GM23248 (cell line): ENCODE data around the gene GALNT2.

Source experiments
- EZH2 ChIP-seq: fragments of 200-600 bp; sonication (generic); IDR thresholded peaks from 2 replicates; pipeline ENCODE4 v1.6.1; 2018; ENCODE audit warnings: antibody characterized with exemption, mild to moderate bottlenecking; ENCODE audit not compliant: insufficient read depth, poor library complexity, severe bottlenecking
- EZH2phosphoT487 ChIP-seq: fragments of 200-600 bp; sonication (generic); IDR thresholded peaks from 2 replicates; pipeline ENCODE4 v1.6.1; 2018; ENCODE audit warnings: antibody characterized with exemption, moderate library complexity, mild to moderate bottlenecking, low read depth; ENCODE audit not compliant: insufficient read depth

GRCh38 chr1:230022666-230023380 is 44.2 kb upstream of the GALNT2 start:
- no peak for TF ChIP-seq EZH2phosphoT487
- no peak for TF ChIP-seq EZH2
